Measurements from ENCODE around the gene DYSF.

DYSF gene

GRCh38 chr2:71521436-71521950 is 68.1 kb downstream of the DYSF start:
- peak in 1 of 10 donors; percentile 36 for DNase-seq
- intact Hi-C loops (cut with DNase I), result no loop called here

DNA sequence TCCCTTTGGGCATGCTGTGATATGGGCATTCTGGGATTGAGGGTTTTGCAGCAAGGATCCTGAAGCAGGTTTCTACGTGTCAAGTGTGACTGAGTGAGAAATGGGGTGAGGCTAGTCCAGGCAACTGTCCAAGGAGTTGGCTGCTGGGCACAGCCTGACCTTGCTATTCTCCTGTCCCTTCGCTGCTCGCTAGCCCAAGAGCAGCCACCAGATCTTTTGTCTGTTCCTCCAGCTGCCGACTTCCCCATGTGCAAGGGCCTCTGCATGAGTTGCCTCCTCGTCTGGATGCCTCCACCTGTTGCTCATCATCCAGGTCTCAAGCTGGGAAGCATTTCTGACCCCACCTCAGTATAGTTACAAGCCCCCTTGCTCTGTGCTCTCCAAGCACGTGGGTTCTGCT is 71.1 kb downstream of the DYSF start:
- peak in 1 of 10 donors; percentile 57 for DNase-seq
- intact Hi-C loops (cut with DNase I), result no loop called here

- intact Hi-C loops (cut with DNase I), result no loop called here
Observed at GRCh38 chr2:71526141-71526540, 72.8 kb downstream of the DYSF start.

GRCh38 chr2:71526975-71527374 is 73.6 kb downstream of the DYSF start:
- DNase-seq, result peak in 1 of 10 donors; percentile 8
- intact Hi-C loops (cut with DNase I), result no loop called here

More at GRCh38 chr2:71526141-71526540, 72.8 kb downstream of the DYSF start:
- DNase-seq, result no peak

GRCh38 chr2:71528131-71528591 is 74.8 kb downstream of the DYSF start:
- DNase-seq, result peak in 2 of 10 donors; percentile 56 to 63
- intact Hi-C loops (cut with DNase I), result no loop called here

- DNase-seq, result peak in 1 of 10 donors; percentile 33
- intact Hi-C loops (cut with DNase I), result no loop called here
Observed at GRCh38 chr2:71528749-71529148, 75.4 kb downstream of the DYSF start.

DNA sequence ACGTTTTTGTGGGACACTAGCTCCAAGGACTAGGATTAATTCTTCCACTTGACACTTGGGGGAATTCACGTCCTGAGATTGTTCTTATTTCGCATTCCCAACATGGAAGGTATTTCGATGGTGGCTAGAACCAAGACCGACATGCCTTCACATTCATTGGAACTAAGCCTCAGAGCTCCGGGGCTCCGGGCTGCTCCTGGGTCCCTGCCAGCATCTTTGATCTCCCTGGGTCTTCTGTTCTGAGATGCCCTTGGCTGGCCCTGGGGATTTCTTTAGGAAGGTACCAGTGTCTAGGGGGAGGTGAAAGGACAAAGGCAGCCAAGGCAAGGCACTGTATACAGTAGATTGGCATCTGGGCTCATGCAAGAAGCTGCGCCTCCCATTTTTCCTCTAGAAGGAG is 76.8 kb downstream of the DYSF start:
- DNase-seq, result peak in 1 of 10 donors; percentile 35
- intact Hi-C loops (cut with DNase I), result no loop called here

DNA sequence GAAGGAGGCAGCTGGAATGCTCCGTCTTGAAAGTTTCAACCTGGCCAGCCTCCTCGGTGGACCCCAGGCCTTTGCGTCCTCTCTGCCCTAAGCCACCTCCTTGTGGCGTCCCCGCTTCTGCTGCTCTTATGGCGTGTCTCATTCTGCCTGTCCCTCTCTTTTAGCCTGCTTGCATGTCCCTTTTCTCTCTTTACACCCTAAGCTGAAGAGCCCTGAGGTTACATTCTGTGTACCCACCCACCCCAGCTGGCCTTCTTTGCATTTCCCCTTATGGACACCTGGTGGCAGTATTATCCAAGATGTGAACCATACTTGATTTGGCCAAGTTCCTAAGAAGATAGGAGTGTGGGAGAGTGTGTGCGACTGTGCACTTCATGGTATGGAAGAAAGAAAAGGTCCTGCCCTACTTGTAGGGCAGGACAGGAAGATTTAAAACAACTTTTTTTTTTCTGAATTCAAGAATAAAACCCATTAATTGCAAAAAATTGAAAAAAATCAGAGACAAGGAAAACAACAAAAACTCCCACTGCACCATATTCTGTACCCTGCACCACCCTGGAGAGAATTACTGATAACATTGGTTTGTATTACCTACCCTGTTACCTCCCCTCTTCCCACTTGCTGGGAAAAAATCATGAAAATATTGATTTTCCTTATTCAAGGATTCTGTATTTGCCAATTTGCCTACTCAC is 77.4 kb downstream of the DYSF start:
- intact Hi-C loops (cut with DNase I), result no loop called here
- peak in 1 of 10 donors; percentile 33 for DNase-seq

DNA sequence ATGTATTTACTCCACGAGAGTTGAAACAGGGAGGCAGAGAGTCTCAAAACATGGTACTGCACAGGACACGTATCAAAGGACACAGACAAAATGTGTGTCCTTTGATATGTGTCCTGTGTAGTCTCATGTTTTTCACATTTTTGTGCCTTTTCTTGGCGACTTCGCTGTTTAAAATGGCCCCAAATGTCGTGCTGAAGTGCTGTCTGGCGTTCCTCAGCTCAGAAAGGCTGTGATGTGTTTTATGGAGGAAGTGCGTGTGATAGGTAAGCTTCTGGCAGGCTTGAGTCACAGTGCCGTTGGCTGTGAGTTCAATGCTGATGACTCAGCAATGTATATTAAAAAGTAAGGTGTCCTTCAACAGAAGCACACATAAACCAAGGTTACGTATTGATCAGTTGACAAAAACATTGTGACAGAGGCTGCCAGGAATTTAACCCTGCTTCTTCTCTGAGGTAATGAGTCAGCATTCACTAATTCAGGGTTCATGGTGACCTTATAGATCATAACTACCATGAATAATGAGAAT is 78.2 kb downstream of the DYSF start:
- intact Hi-C loops (cut with DNase I), result no loop called here
- DNase-seq, result peak in 1 of 10 donors; percentile 10

DNA sequence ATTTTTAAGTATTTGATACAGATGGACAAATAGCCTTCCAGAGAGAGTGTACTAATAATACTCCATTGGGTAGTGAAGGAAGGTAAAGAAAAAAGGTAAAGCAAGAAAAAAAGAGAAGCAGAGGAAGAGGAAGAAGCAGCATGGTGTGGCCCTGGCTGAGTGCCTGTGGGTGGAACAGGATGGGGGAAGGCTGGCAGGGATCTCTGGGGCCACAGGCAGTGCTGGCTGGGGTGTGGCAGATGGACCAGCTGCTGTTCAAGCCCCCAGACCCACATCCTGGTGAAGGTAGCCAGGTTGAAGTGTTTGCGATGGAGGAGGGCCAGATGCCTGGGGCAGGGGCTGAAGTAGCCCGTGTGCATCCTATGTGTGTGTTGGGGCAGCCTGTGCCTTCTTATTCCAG is 79.0 kb downstream of the DYSF start:
- intact Hi-C loops (cut with DNase I), result no loop called here
- DNase-seq, result peak in 1 of 10 donors; percentile 26

DNA sequence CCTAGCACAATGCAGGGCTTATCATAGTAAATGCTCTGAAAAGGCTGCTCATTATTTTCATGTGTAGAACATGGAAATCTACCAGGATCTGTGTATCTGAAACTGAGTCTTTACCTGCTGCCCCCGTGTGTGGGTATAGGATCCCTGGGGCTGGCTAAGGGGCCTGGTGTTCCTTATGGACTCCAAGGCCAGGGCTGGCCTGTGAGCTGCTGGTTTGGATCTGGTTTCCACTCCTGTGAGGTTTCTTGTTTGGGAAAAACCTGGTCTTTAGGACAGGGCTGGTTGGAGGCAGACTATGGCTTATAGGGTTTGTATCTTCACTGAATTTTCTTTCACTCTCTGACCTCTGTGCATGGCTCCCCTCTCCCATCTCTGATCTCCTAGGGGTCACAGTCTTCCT is 80.8 kb downstream of the DYSF start:
- DNase-seq, result peak in 2 of 10 donors; percentile 7
- intact Hi-C loops (cut with DNase I), result no loop called here

DNA sequence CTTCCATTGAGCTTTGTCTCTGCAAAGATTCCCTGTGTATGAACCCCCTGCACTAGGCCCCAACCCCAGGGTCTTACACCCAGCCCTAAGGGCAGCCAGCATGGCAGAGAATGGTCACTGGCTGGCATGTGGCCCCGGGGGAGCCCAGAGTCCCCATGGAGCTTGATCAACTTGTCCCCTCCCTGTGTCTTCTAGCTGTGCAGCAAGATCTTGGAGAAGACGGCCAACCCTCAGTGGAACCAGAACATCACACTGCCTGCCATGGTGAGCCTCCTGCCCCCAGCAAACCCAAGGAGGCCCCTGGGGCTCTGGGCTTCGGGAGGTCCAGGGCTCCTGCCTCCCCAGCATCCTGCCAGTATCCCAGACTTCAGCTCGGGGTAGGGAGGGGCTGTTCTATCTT is 81.5 kb downstream of the DYSF start:
- peak in 2 of 10 donors; percentile 42 to 50 for DNase-seq
- intact Hi-C loops (cut with DNase I), result no loop called here

GRCh38 chr2:71535526-71535925 is 82.2 kb downstream of the DYSF start:
- DNase-seq, result peak in 2 of 10 donors; percentile 30 to 54
- intact Hi-C loops (cut with DNase I), result no loop called here

DNA sequence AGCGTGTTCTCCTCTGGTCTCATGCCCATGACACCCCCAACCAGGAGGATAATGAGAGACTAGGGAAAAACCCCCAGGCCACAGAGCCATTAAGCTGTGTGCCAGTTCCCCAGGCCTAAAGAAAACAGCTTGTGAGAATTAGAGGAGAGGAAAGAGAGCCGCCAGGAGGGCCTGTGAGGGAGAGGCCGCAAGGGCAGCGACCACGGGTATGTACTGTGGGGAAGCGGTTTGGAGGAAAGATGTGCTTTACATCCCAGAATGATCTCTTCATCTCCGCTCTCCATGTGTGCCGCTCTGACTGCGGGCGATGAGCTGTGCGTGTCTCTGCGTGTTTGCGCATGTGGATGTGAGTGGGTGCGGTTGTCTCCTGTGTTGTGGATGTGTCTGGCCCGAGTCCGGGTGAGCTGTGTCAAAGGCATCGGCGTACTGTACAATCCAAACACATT is 82.9 kb downstream of the DYSF start:
- DNase-seq, result peak in 2 of 10 donors; percentile 66 to 73

GRCh38 chr2:71538241-71538640 is 84.9 kb downstream of the DYSF start:
- DNase-seq, result peak in 2 of 10 donors; percentile 9 to 55

More for the DNA sequence above, 82.9 kb downstream of the DYSF start:
- intact Hi-C loops (cut with DNase I), result no loop called here

DNA sequence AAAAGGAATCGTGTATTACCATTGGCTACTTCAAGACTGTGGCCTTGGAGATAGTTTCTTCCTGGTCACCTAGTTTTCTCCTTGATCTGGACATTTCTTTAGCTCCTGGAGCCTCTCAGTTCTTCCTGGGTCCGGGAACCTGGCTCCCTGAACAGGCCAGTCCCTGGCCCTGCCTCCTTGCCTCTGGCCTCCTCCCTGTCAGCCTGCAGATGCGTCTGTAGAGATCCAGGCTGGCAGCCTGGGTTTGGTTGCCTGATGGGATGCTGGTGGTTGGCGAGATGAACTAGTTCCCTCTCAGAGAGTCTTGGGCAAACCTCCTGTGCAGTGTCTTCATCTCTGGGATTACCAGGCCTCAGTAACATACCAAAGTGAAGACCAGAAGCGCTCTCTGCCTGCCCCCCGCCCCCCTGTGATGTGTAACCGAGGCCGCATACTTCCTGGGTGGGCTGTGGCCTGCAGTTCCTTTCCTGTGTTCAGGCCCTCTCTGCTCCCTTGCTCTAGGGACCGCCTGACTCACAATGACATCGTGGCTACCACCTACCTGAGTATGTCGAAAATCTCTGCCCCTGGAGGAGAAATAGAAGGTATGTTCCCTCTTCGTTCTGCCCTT is 85.4 kb downstream of the DYSF start:
- intact Hi-C loops (cut with DNase I), result no loop called here
- DNase-seq, result peak in 2 of 10 donors; percentile 35 to 38

More at GRCh38 chr2:71538241-71538640, 84.9 kb downstream of the DYSF start:
- intact Hi-C loops (cut with DNase I), result no loop called here

GRCh38 chr2:71540818-71541217 is 87.5 kb downstream of the DYSF start:
- DNase-seq, result no peak
- intact Hi-C loops (cut with DNase I), result loop anchor here (10.0 kb wide), 2 partner anchors 1034 to 1344 kb away; partner anchors contain the start of gene SPR

DNA sequence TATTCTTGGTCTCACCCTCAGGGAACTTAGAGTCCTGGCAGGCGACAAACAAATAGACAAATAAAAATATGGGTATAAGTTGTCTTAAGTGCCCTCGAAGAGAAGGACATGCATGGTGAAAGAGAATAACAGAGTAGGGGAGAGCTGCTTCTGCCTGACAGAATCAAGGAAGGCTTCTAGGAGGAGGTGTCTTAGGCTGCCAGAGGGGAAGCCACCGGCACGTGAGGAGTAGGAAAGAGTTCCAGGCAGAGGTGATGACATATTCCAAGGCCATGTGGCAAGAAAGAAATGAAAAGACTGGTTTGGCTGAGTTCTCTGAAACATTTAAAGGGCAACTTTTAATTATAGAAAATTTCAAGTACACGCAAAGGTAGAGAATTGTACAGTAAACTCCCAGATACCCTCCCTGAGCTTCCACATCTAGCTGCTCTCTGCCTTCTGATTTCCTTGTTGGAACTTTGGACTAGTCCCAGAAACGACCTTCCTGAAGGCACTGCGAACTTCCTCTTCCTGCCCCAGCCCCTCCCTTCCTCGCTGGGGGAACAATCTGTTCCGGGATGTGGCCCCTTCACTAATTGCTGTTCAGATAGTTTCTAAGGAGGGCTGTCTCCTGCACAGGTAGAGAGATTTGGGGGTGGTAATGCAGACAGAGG is 91.7 kb downstream of the DYSF start:
- intact Hi-C loops (cut with DNase I), result loop anchor here (1.0 to 10.0 kb wide), 5 partner anchors 380 to 1340 kb away; partner anchors contain the start of gene SPR
- DNase-seq, result peak in 2 of 10 donors; percentile 4 to 5

DNA sequence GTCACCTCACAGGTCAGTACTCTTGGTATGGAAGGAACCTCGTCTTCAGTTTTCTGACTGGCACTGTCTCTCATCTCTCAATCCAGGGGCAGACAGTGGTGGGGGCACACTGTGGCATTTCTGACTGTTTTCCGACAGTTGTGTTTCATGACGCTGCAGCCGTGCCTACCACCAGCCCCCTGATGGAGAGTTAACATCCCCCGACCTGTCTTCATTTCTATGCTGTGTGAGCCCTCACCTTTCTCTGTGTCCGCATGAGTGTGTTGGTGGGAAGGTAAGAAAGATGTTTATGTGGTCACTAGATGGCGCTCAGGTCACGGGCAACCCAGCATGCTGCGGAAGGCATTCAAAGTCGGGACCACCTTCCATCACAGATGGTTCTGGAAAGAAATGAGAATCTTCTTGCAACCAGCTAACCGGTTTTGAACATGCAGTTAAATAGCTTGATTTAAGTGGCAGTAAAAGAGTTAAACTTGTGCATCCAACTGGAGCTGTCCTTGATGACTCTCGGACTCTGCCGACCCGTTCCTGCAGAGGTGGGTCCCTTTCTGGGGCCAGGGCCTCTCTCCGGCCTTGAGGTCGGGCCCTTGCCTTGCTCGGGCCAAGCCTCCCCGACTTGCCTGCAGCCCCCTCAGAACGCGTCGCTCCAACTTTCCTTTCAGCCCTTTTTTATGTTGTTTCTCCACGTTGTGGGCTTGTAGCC is 92.4 kb downstream of the DYSF start:
- DNase-seq, result peak in 7 of 10 donors; percentile 52 to 92 (median 64)
- intact Hi-C loops (cut with DNase I), result loop anchor here (1.0 to 10.0 kb wide), 5 partner anchors 379 to 1339 kb away; partner anchors contain the start of gene SPR

DNA sequence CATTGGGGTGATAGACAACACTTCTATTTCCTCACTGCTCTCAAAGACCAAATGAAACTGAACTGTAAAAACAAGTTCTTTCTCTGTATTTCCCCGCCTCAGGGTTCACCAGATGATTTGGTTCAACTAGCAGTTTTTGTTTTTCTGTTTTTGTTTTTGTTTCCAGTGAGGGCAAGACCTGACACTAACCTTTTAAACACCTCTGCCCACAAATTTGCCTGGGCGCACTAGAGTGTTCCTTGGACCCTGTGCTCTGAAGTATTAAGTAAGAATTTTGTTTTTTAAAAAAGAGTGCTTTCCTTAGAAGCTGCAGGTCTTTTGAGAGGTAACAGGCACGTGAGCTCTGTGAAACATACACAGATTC is 92.9 kb downstream of the DYSF start:
- DNase-seq, result no peak
- intact Hi-C loops (cut with DNase I), result loop anchor here (5.0 to 10.0 kb wide), 3 partner anchors 1029 to 1339 kb away; partner anchors contain the start of gene SPR
